WTC11 (cell line): ENCODE results near the gene POFUT2. TPM values are rescaled to one million over a fixed set of nuclear protein-coding genes. Genes with fewer than 3 reads are reported as not detected.

Source experiments
- ATAC-seq: fragments of 200-7000 bp; cut with Tn5 transposase; 2 replicates; pipeline ENCODE4 v1.10.0; 2021; ENCODE audit warnings: mild to moderate bottlenecking, moderate library complexity
- CTCF ChIA-PET: fragments of 300-600 bp; sonication (Branson Sonifier 250); formaldehyde crosslinking; loops from one replicate; lab custom pipeline; 2021; ENCODE audit warnings: antibody characterized with exemption; lab: Charles Lee
- POLR2A ChIA-PET: fragments of 350-600 bp; sonication (Branson Sonifier 250); formaldehyde crosslinking; loops from one replicate; lab custom pipeline; 2021; ENCODE audit warnings: antibody characterized with exemption; lab: Charles Lee
- DNase-seq: peaks from one replicate; pipeline ENCODE4 v3.0.0; 2021; ENCODE audit warnings: low spot score
- H3K27ac Mint-ChIP-seq: 2 replicates; pipeline ENCODE4 v1.8.0; 2021; ENCODE audit warnings: mixed read lengths
- H3K27me3 Mint-ChIP-seq: 2 replicates; pipeline ENCODE4 v1.8.0; 2021; ENCODE audit warnings: low read depth, mild to moderate bottlenecking, moderate library complexity, mixed read lengths
- H3K36me3 Mint-ChIP-seq: 2 replicates; pipeline ENCODE4 v1.8.0; 2021; ENCODE audit warnings: mixed read lengths
- H3K4me1 Mint-ChIP-seq: 2 replicates; pipeline ENCODE4 v1.8.0; 2022; ENCODE audit warnings: mixed read lengths
- H3K4me3 Mint-ChIP-seq: 2 replicates; pipeline ENCODE4 v1.8.0; 2021; ENCODE audit warnings: mild to moderate bottlenecking, moderate library complexity, mixed read lengths
- H3K9me3 Mint-ChIP-seq: 2 replicates; pipeline ENCODE4 v1.8.0; 2021; ENCODE audit warnings: mixed read lengths
- ATF1 ChIP-seq: sonication (generic); formaldehyde crosslinking; IDR thresholded peaks from 2 replicates; pipeline ENCODE4 v1.8.1; 2023; ENCODE audit warnings: mild to moderate bottlenecking, moderate library complexity, missing genetic modification reagents
- ATF6 ChIP-seq: sonication (generic); formaldehyde crosslinking; IDR thresholded peaks from 2 replicates; pipeline ENCODE4 v1.8.1; 2023; ENCODE audit warnings: mild to moderate bottlenecking, missing genetic modification reagents
- CREM ChIP-seq: sonication (generic); formaldehyde crosslinking; IDR thresholded peaks from 2 replicates; pipeline ENCODE4 v1.8.1; 2022; ENCODE audit warnings: mild to moderate bottlenecking, missing genetic modification reagents, moderate library complexity
- CTCF ChIP-seq: fragments of 200-600 bp; IDR thresholded peaks from 2 replicates; pipeline ENCODE4 v1.8.0; 2022; ENCODE audit warnings: antibody characterized with exemption
- E2F1 ChIP-seq: sonication (generic); formaldehyde crosslinking; IDR thresholded peaks from 2 replicates; pipeline ENCODE4 v1.8.0; 2022; ENCODE audit warnings: mild to moderate bottlenecking, missing genetic modification reagents
- GABPB1 ChIP-seq: sonication (generic); formaldehyde crosslinking; IDR thresholded peaks from 2 replicates; pipeline ENCODE4 v1.8.1; 2023; ENCODE audit warnings: mild to moderate bottlenecking, missing genetic modification reagents
- NFATC4 ChIP-seq: fragments of 250-450 bp; sonication (Bioruptor Pico); IDR thresholded peaks from 2 replicates; pipeline ENCODE4 v1.9.0; 2021; ENCODE audit warnings: mild to moderate bottlenecking
- NFYB ChIP-seq: sonication (generic); formaldehyde crosslinking; conservative IDR thresholded peaks from 2 replicates; pipeline ENCODE4 v1.8.0; 2022; ENCODE audit warnings: low read depth, missing genetic modification reagents
- NR1H2 ChIP-seq: sonication (generic); formaldehyde crosslinking; IDR thresholded peaks from 2 replicates; pipeline ENCODE4 v1.9.0; 2021; ENCODE audit warnings: mild to moderate bottlenecking, moderate library complexity, missing genetic modification reagents
- RELA ChIP-seq: sonication (generic); formaldehyde crosslinking; IDR thresholded peaks from 2 replicates; pipeline ENCODE4 v1.8.1; 2022; ENCODE audit warnings: missing genetic modification reagents, mild to moderate bottlenecking, borderline replicate concordance
- RORB ChIP-seq: fragments of 250-450 bp; sonication (Bioruptor Pico); IDR thresholded peaks from 2 replicates; pipeline ENCODE4 v1.9.0; 2021; ENCODE audit warnings: mild to moderate bottlenecking
- SOX15 ChIP-seq: fragments of 250-450 bp; sonication (Bioruptor Pico); IDR thresholded peaks from 2 replicates; pipeline ENCODE4 v1.9.0; 2021; ENCODE audit warnings: mild to moderate bottlenecking
- SP1 ChIP-seq: sonication (generic); formaldehyde crosslinking; conservative IDR thresholded peaks from 2 replicates; pipeline ENCODE4 v1.8.1; 2022; ENCODE audit warnings: missing genetic modification reagents
- TP53 ChIP-seq: sonication (generic); formaldehyde crosslinking; IDR thresholded peaks from 2 replicates; pipeline ENCODE4 v1.8.1; 2023; ENCODE audit warnings: mild to moderate bottlenecking, missing genetic modification reagents
- ZBTB43 ChIP-seq: sonication (generic); formaldehyde crosslinking; IDR thresholded peaks from 2 replicates; pipeline ENCODE4 v1.8.1; 2023; ENCODE audit warnings: mild to moderate bottlenecking, missing genetic modification reagents
- ZNF232 ChIP-seq: sonication (generic); formaldehyde crosslinking; IDR thresholded peaks from 2 replicates; pipeline ENCODE4 v1.8.0; 2022; ENCODE audit warnings: mild to moderate bottlenecking, missing genetic modification reagents
- ZNF396 ChIP-seq: fragments of 250-450 bp; sonication (Bioruptor Pico); IDR thresholded peaks from 2 replicates; pipeline ENCODE4 v1.8.0; 2021; ENCODE audit warnings: mild to moderate bottlenecking, moderate library complexity, borderline replicate concordance
- ZNF416 ChIP-seq: fragments of 250-450 bp; sonication (Bioruptor Pico); IDR thresholded peaks from 2 replicates; pipeline ENCODE4 v1.9.0; 2021; ENCODE audit warnings: mild to moderate bottlenecking, inconsistent platforms
- ZNF532 ChIP-seq: fragments of 250-450 bp; sonication (Bioruptor Pico); IDR thresholded peaks from 2 replicates; pipeline ENCODE4 v1.9.0; 2021; ENCODE audit warnings: mild to moderate bottlenecking, borderline replicate concordance
- total RNA-seq: library from RNA; stranded (reverse); gene quantifications from 3 replicates; pipeline ENCODE4 v1.2.3, GENCODE V29; 2021

Gene POFUT2
- total RNA-seq, 1 experiment from 2014 or later, result 39.7 TPM

- Mint-ChIP-seq H3K9me3 (peaks cover 18% of the 10 kb centered on the region), H3K36me3 (peaks cover 17% of the 10 kb centered on the region), H3K4me1 (peaks cover 13% of the 10 kb centered on the region; the same call in 1 of the 2 replicates)
- CTCF ChIA-PET, result interaction anchor here (1.9 kb wide), 1 partner anchor 82 kb away, joined by 6 read pairs; no protein-coding TSS in a partner anchor
- no peak for ATAC-seq
- TF ChIP-seq TP53, result no peak
- no peak for TF ChIP-seq RELA (CRISPR knock-in tag)
- no peak for TF ChIP-seq GABPB1 (CRISPR knock-in tag)
- TF ChIP-seq NFATC4, result no peak
- TF ChIP-seq CTCF, result no peak
- TF ChIP-seq ZNF532, result no peak
- no peak for TF ChIP-seq ZNF396 (CRISPR knock-in tag)
- TF ChIP-seq, all 79 proteins: peak for 0
- Mint-ChIP-seq H3K27ac (no peak overlapping the region), H3K27me3 (no peaks in the 10 kb centered on the region; the same call in 1 of the 2 replicates), H3K4me3 (no peak overlapping the region)
- POLR2A ChIA-PET, result no interaction called here
- DNase-seq, result no peak
Observed at GRCh38 chr21:45222001-45222400, 65.7 kb downstream of the POFUT2 start.

GRCh38 chr21:45220714-45221490, 66.8 kb downstream of the POFUT2 start:
- CTCF ChIA-PET, result interaction anchor here (1.9 kb wide), 1 partner anchor 81 kb away, joined by 6 read pairs; no protein-coding TSS in a partner anchor

GRCh38 chr21:45220071-45220481, 67.6 kb downstream of the POFUT2 start:
- CTCF ChIA-PET, result no interaction called here
- POLR2A ChIA-PET, result no interaction called here
- TF ChIP-seq RORB (CRISPR knock-in tag) (no peak), E2F1 (CRISPR knock-in tag) (no peak), ATF6 (CRISPR knock-in tag) (no peak), ZNF396 (CRISPR knock-in tag) (no peak), SOX15 (no peak), SP1 (CRISPR knock-in tag) (no peak), ZNF416 (no peak), CREM (no peak), NFYB (CRISPR knock-in tag) (no peak), ZBTB43 (CRISPR knock-in tag) (no peak)

More at GRCh38 chr21:45220714-45221490, 66.8 kb downstream of the POFUT2 start:
- DNase-seq (no peak), ATAC-seq (no peak)
- no peak for TF ChIP-seq ZNF232 (CRISPR knock-in tag)
- TF ChIP-seq ZBTB43 (CRISPR knock-in tag), result no peak
- TF ChIP-seq ATF1 (CRISPR knock-in tag), result no peak
- no peak for TF ChIP-seq NR1H2 (CRISPR knock-in tag)
- Mint-ChIP-seq H3K36me3 (peaks cover 26% of the 10 kb centered on the region), H3K4me1 (peaks cover 10% of the 10 kb centered on the region; the same call in 1 of the 2 replicates), H3K9me3 (peaks cover 29% of the 10 kb centered on the region), H3K27ac (no peak overlapping the region), H3K27me3 (no peaks in the 10 kb centered on the region; the same call in 1 of the 2 replicates), H3K4me3 (no peak overlapping the region)
- POLR2A ChIA-PET, result no interaction called here

More at GRCh38 chr21:45220071-45220481, 67.6 kb downstream of the POFUT2 start:
- Mint-ChIP-seq H3K27ac (no peak overlapping the region), H3K27me3 (no peaks in the 10 kb centered on the region), H3K9me3 (peaks cover 36% of the 10 kb centered on the region), H3K4me1 (peaks cover 10% of the 10 kb centered on the region; the same call in 1 of the 2 replicates), H3K4me3 (no peak overlapping the region), H3K36me3 (peaks cover 27% of the 10 kb centered on the region)
- ATAC-seq, result no peak
- DNase-seq, result no peak
